ENCODE data around the gene VKORC1.

VKORC1 gene

DNA sequence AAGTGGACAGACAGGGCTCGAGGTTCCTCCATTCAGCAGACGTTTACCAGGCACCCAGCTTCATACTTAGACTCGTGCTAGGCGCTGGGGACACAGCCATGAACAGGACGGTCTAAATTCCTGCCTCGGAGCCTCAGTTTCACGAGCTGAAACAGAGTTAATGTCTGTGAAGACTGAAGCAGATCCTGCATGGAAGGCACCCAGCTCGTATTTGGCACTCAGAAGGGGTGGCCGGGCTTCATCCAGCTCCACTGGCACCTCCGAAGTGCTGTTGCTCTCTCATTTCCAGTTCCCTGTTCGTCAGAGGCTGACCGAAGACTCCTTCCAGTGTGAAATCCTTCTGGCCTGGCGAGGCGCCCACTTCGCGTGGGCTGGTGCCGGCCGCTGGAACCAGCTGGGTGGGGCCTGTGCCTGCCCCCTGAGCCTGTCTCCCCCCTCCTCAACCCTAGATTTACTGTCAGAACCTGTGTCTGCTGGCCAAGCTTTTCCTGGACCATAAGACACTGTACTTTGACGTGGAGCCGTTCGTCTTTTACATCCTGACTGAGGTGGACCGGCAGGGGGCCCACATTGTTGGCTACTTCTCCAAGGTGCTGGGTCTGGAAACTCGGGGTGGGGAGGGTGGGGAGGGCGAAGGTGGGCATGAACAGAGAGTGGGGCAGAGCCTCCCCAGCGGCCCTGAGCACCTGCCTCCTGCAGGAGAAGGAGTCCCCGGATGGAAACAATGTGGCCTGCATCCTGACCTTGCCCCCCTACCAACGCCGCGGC is 35.2 kb upstream of the VKORC1 start:
- no peak for FAIRE-seq

DNA sequence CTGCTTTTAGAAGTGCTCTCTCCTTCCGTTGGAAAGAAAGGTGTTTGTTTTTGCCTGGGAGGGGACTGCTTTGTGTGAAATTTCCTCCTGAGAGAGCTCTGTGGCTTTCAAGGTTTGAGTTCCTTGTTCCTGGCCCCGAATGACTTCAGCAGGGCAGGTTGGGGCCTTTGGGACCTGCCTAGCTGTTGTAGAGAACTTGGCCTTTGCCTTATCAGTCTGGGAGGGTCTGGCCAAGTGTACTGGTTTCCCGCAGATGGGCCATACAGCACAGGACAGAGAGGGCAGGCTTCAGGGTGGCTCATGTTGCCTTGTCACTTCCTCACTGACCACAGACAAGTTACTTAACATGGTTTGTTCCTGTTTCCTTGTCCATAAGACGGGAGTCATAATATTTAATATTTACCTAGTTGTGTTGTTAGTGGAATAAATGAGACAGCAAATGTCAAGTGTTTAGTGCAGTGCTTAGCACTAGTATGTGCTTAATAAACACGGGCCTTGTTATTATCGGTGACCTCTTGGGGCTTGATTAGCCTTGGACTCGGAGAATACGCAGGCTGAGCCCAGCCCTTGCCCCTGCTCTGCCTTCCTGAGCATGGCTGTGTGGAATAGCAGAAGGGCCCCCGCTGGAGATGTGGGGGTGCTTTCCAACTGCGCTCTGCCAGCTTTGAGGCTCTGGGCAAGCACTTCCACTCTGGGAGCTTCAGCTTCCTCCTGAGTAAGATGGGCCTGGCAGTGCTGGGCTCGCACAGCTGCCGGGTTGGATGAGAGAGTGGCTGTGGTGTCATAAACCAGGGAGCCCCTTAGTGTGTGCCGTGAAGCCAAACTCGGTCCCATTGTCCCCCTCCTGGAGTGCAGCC is 34.3 kb upstream of the VKORC1 start:
- FAIRE-seq = no peak

- FAIRE-seq = no peak
Observed at GRCh38 chr16:31127182-31127581, 32.6 kb upstream of the VKORC1 start.

DNA sequence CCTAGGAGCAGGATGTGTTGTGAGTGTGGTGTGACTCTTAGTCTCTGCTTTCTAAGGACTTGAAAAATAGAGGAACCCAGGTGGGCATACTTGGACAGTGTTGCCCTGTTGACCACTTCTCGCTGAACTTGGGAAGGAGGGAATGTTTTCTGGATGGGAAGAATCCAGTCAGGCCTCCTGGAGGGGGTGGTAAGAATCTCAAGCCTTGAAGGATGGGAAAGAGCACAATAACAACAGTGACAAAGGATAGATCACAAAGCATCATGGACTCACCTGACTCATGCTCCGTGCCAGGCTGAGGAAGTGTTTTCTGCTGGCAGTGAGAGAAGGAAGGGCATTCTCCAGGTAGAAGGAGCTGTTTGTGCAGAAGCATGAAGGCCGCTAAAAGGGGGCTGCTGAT is 31.2 kb upstream of the VKORC1 start:
- no peak for FAIRE-seq

- FAIRE-seq = no peak
Observed at GRCh38 chr16:31120129-31120528, 25.5 kb upstream of the VKORC1 start.

GRCh38 chr16:31118223-31119155 is 23.9 kb upstream of the VKORC1 start:
- FAIRE-seq = no peak

- FAIRE-seq = peak; percentile 86
Observed at GRCh38 chr16:31117384-31118222, 23.0 kb upstream of the VKORC1 start, which contains the start of gene KAT8. Gene KAT8, plus strand, starts transcription at chr16:31117664. Its CDS starts 18 bp downstream, at chr16:31117682.

GRCh38 chr16:31114468-31114867 is 19.9 kb upstream of the VKORC1 start:
- no peak for FAIRE-seq

DNA sequence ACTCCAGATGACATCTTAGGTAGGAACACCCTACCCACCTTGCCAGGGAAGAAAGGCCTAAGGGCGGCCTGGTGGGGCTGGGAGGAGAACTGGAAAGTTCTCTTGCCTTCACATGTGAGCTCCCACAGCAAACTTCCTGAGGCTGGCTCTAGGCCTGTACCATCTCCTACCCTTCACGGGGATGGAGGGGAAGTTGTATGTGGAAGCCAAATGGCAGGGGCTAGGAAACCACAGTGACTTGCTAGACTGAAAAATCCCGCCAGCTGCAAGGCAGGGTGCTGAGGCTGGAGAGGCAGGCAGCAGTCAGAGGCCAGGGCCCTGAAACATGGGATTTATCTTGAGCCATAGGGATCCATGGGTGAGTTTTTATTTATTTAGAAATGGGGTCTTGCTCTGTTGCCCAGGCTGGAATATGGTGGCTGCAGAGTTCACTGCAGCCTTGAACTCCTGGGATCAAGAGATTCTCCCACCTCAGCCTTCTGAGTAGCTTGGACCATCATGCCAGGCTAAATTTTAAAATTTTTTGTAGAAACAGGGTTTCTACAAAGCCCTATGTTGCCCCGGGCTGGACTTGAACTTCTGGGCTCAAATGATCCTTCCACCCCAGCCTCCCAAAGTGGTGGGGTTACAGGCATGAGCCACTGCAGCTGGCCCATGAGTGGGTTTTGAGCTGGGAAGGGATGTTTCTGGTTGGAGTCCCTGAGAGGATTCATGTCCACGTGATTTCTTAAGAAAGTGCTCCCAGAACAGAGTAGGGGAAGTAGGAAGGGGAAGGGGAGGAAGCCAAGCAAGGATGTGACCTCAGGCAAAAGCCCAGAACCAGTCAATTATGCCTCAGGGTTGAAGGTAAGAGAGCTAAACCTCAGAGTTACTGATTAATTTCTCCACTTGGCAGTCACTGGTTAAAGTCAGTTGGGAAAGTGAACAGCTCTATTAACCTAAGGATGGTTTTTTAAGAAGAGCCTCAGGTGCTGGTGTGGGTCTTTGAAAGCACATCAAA is 18.8 kb upstream of the VKORC1 start:
- no peak for FAIRE-seq

GRCh38 chr16:31112711-31113110 is 18.1 kb upstream of the VKORC1 start:
- FAIRE-seq = no peak

DNA sequence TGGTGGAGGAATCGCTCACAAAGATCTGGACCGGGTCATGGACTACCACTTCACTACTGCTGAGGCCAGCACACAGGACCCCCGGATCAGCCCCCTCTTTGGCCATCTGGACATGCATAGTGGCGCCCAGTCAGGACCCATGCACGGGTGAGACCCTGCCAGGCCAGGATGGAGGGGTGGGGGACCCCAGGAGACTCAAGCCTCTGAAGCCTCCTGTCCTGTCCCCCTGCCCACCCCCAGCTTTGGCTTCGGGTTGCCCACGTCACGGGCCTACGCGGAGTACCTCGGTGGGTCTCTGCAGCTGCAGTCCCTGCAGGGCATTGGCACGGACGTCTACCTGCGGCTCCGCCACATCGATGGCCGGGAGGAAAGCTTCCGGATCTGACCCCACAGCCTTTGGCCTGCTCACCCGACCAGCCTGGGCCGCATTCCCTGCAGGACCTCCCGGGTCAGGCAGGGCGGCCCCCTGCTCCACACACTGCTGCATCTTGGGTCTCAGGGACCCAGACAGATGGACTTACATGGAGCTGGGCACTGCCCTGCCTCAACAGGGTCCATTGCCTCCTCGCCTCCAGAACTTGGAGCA is 17.4 kb upstream of the VKORC1 start:
- FAIRE-seq = no peak

GRCh38 chr16:31110106-31111034 is 15.8 kb upstream of the VKORC1 start:
- no peak for FAIRE-seq

DNA sequence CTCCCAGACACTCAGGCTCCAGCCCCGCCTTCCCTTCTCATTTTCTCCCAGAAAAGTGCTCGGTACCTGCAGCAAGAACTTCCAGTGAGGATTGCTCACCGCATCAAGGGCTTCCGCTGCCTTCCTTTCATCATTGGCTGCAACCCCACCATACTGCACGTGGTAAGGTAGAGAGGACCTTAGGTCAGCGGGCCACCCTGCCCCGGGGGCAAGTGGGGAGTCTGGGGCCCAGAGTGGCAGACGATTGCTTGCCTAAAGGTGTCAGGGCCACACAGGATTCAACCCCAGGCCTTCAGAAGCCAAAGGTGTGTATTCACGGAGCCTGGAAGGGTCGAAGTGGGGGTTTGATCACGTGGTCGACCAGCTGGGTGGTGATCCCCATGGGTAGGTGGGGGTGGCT is 15.0 kb upstream of the VKORC1 start:
- no peak for FAIRE-seq

- no peak for FAIRE-seq
Observed at GRCh38 chr16:31108794-31109558, 14.4 kb upstream of the VKORC1 start.

- no peak for FAIRE-seq
Observed at GRCh38 chr16:31108035-31108793, 13.6 kb upstream of the VKORC1 start, which contains the start of gene BCKDK. Gene BCKDK, plus strand, starts transcription at chr16:31108386. Its CDS starts 838 bp downstream, at chr16:31109224.

- FAIRE-seq = no peak
Observed at GRCh38 chr16:31107465-31107867, 12.9 kb upstream of the VKORC1 start.

All from A204.1 (cell line).